IMR-90 (cell line): ENCODE results near the gene GCDH. TPM values are rescaled to one million over a fixed set of nuclear protein-coding genes. Genes with fewer than 3 reads are reported as not detected.

Experiments used
- ATAC-seq: fragments of 200-7000 bp; cut with Tn5 transposase; 2 replicates; pipeline ENCODE4 v1.9.1; 2020; ENCODE audit warnings: low read depth, mild to moderate bottlenecking, moderate library complexity
- BruUV-seq: library from RNA; stranded (reverse); fragments of 400-500 nt; replicated peaks from 2 replicates; lab custom pipeline; 2021; lab: Mats Ljungman, UMichigan
- CTCF ChIA-PET: fragments of 300-600 bp; formaldehyde crosslinking; extraction: SDS; loops from one replicate; lab custom pipeline; 2021; ENCODE audit warnings: antibody characterized with exemption; lab: Yijun Ruan, JAX
- POLR2A ChIA-PET: fragments of 300-600 bp; sonication (Branson Sonifier 250); formaldehyde crosslinking; loops from one replicate; lab custom pipeline; 2022; ENCODE audit warnings: antibody characterized with exemption; ENCODE audit not compliant: unreplicated experiment; lab: Charles Lee
- DNase-seq: peaks from one replicate; pipeline ENCODE4 v3.0.0; 2013
- H2AFZ ChIP-seq: replicated peaks from 2 replicates; pipeline ENCODE3; 2013; ENCODE audit warnings: low read length, mild to moderate bottlenecking; ENCODE audit not compliant: poor library complexity
- H2AK5ac ChIP-seq: 2 replicates; pipeline ENCODE4 v1.6.1; 2013; ENCODE audit warnings: low read depth, low read length, inconsistent platforms
- H2AK9ac ChIP-seq: replicated peaks from 2 replicates; pipeline ENCODE3; 2013; ENCODE audit warnings: mild to moderate bottlenecking, low read depth, low read length, moderate library complexity; ENCODE audit not compliant: poor library complexity
- H2BK120ac ChIP-seq: 2 replicates; pipeline ENCODE4 v1.6.1; 2013; ENCODE audit warnings: low read depth, low read length, inconsistent platforms
- H2BK15ac ChIP-seq: 3 replicates; pipeline ENCODE4 v1.6.1; 2013; ENCODE audit warnings: low read depth, low read length, inconsistent platforms
- H2BK20ac ChIP-seq: 2 replicates; pipeline ENCODE4 v1.6.1; 2013; ENCODE audit warnings: low read depth, mild to moderate bottlenecking, inconsistent platforms, low read length, moderate library complexity
- H2BK5ac ChIP-seq: 2 replicates; pipeline ENCODE4 v1.6.1; 2013; ENCODE audit warnings: mild to moderate bottlenecking, low read depth, low read length, inconsistent platforms; ENCODE audit not compliant: poor library complexity, severe bottlenecking
- H3K14ac ChIP-seq: replicated peaks from 2 replicates; pipeline ENCODE4 v1.6.1; 2013; ENCODE audit warnings: low read depth, low read length, inconsistent platforms
- H3K18ac ChIP-seq: 2 replicates; pipeline ENCODE4 v1.6.1; 2013; ENCODE audit warnings: low read depth, low read length, control low read depth
- H3K23ac ChIP-seq: 2 replicates; pipeline ENCODE4 v1.6.1; 2013; ENCODE audit warnings: low read depth, low read length, inconsistent platforms
- H3K27ac ChIP-seq: 2 replicates; pipeline ENCODE4 v1.5.1; 2013; ENCODE audit warnings: mild to moderate bottlenecking, control low read depth, low read length; ENCODE audit not compliant: insufficient read depth
- H3K27me3 ChIP-seq: 2 replicates; pipeline ENCODE4 v1.6.1; 2013; ENCODE audit warnings: low read length; ENCODE audit not compliant: control insufficient read depth, insufficient read depth
- H3K36me3 ChIP-seq: 2 replicates; pipeline ENCODE4 v1.6.1; 2013; ENCODE audit warnings: low read length, mixed read lengths; ENCODE audit not compliant: control insufficient read depth, insufficient read depth
- H3K4ac ChIP-seq: 2 replicates; pipeline ENCODE4 v1.6.1; 2013; ENCODE audit warnings: low read depth, low read length, inconsistent platforms
- H3K4me1 ChIP-seq: 2 replicates; pipeline ENCODE4 v1.6.1; 2013; ENCODE audit warnings: low read length, mixed read lengths; ENCODE audit not compliant: control insufficient read depth, insufficient read depth
- H3K4me2 ChIP-seq: 2 replicates; pipeline ENCODE4 v1.6.1; 2013; ENCODE audit warnings: low read depth, mild to moderate bottlenecking, control low read depth, low read length, moderate library complexity
- H3K4me3 ChIP-seq: 2 replicates; pipeline ENCODE4 v1.5.1; 2013; ENCODE audit warnings: low read depth, mild to moderate bottlenecking, control low read depth, low read length, moderate library complexity; ENCODE audit not compliant: insufficient read depth
- H3K56ac ChIP-seq: 2 replicates; pipeline ENCODE4 v1.6.1; 2013; ENCODE audit warnings: low read length, inconsistent platforms; ENCODE audit not compliant: insufficient read depth; ENCODE audit errors: extremely low read depth
- H3K79me1 ChIP-seq, 2 experiments: 2 replicates each; pipeline ENCODE4 v1.6.1; 2013; ENCODE audit warnings: low read length in 2 of 2, inconsistent platforms in 1 of 2, low read depth in 1 of 2
- H3K9ac ChIP-seq: 2 replicates; pipeline ENCODE4 v1.6.1; 2013; ENCODE audit warnings: low read depth, low read length, control low read depth
- H3K9me1 ChIP-seq: 2 replicates; pipeline ENCODE4 v1.6.1; 2013; ENCODE audit warnings: low read length, inconsistent platforms; ENCODE audit not compliant: insufficient read depth
- H3K9me3 ChIP-seq: 2 replicates; pipeline ENCODE4 v1.6.1; 2013; ENCODE audit warnings: low read length; ENCODE audit not compliant: control insufficient read depth, insufficient read depth
- H4K20me1 ChIP-seq: 2 replicates; pipeline ENCODE4 v1.6.1; 2013; ENCODE audit warnings: low read length, inconsistent platforms; ENCODE audit not compliant: insufficient read depth
- H4K5ac ChIP-seq: 2 replicates; pipeline ENCODE4 v1.6.1; 2013; ENCODE audit warnings: mild to moderate bottlenecking, low read depth, low read length, control low read depth
- H4K8ac ChIP-seq, 2 experiments: 2 replicates each; pipeline ENCODE4 v1.6.1; 2013; ENCODE audit warnings: low read depth in 2 of 2, low read length in 2 of 2, control low read depth in 1 of 2, inconsistent platforms in 1 of 2
- H4K91ac ChIP-seq: 2 replicates; pipeline ENCODE4 v1.6.1; 2013; ENCODE audit warnings: low read depth, low read length, inconsistent platforms; ENCODE audit not compliant: insufficient read depth
- CHD1 ChIP-seq: IDR thresholded peaks from 2 replicates; pipeline ENCODE4 v1.6.1; 2012; ENCODE audit warnings: low read depth, low read length, improper control_type of control experiment
- ELK1 ChIP-seq: fragments of 150-350 bp; IDR thresholded peaks from 2 replicates; pipeline ENCODE4 v1.6.1; 2016; ENCODE audit warnings: low read depth, mild to moderate bottlenecking, low read length, moderate library complexity, borderline replicate concordance
- RAD21 ChIP-seq: IDR thresholded peaks from 2 replicates; pipeline ENCODE4 v1.6.1; 2012; ENCODE audit warnings: low read length, improper control_type of control experiment
- WGBS, 2 experiments: methylation state at CpG; one replicate each; pipeline versions ENCODE4 v1.1.5 to v1.1.7; 2013; ENCODE audit warnings: missing lambda C conversion rate in 2 of 2; ENCODE audit not compliant: insufficient read length in 1 of 2; ENCODE audit errors: extremely low coverage in 2 of 2; 5-methylcytosine and 5-hydroxymethylcytosine counted together
- dilution Hi-C: fragments of 300-500 bp; cut with HindIII; formaldehyde crosslinking; loops from one replicate; pipeline ENCODE4 v1.14.3; 2018; ENCODE audit warnings: low sequenced_read_pairs; ENCODE audit not compliant: unreplicated experiment
- in situ Hi-C: fragments of 300-500 bp; cut with MboI; formaldehyde crosslinking; loops from 3 replicates; pipeline ENCODE4 v1.14.3; 2019; ENCODE audit warnings: low sequenced_read_pairs, inconsistent platforms, mixed read lengths
- intact Hi-C: fragments of 100-400 bp; cut with micrococcal nuclease; formaldehyde crosslinking; loops from 2 replicates; pipeline ENCODE4 v1.10.0; 2022
- polyA plus RNA-seq, 3 experiments: library from polyadenylated mRNA; depleted of rRNA; stranded (reverse); fragments of >200 nt; gene quantifications; 2 replicates each; pipeline ENCODE4 v1.2.3, GENCODE V29; 2012; ENCODE audit warnings: low replicate concordance in 1 of 3
- total RNA-seq: library from RNA; depleted of rRNA; stranded (reverse); fragments of >200 nt; gene quantifications from 2 replicates; pipeline ENCODE4 v1.2.3, GENCODE V29; 2012

GCDH gene
- total and polyA plus RNA-seq, 2 of the 4 experiments (the other 2 are of a cell fraction) = 27.7 to 41.6 TPM

- WGBS, 2 experiments = 80% methylated on average over 1 of the region's 10 CpGs; no CpG with 5 or more reads in 1 of the 2 experiments
- no peak for ATAC-seq
- H4K91ac ChIP-seq = no peak overlapping the region
- H2AK9ac ChIP-seq = no peak overlapping the region
- no peak overlapping the region for H2AFZ ChIP-seq
- H3K9me3 ChIP-seq = no peaks in the 10 kb centered on the region
- no peak overlapping the region for H3K4ac ChIP-seq
- no peak overlapping the region for H3K4me3 ChIP-seq
- no peaks in the 10 kb centered on the region for H4K20me1 ChIP-seq
- H3K4me1 ChIP-seq = no peaks in the 10 kb centered on the region
- no peak overlapping the region for H2BK20ac ChIP-seq
- no peak overlapping the region for H4K8ac ChIP-seq
- no peak overlapping the region for H2BK15ac ChIP-seq
- intact Hi-C loops (no loop called here), dilution Hi-C loops (no loop called here), in situ Hi-C loops (no loop called here)
- no peak overlapping the region for H2AK5ac ChIP-seq
- no TSS peak for BruUV-seq
- H3K79me1 ChIP-seq = no peaks in the 10 kb centered on the region
- no peaks in the 10 kb centered on the region for H3K9me1 ChIP-seq
- no peaks in the 10 kb centered on the region for H3K27me3 ChIP-seq
- ChIA-PET CTCF (interaction anchor here (0.7 kb wide), 1 partner anchor 18 kb away, joined by 3 read pairs; no protein-coding TSS in a partner anchor), POLR2A (no interaction called here)
- no peak overlapping the region for H2BK120ac ChIP-seq
- H3K18ac ChIP-seq = no peak overlapping the region
- no peak for DNase-seq
- TF ChIP-seq ELK1 = no peak
- no peak for TF ChIP-seq CHD1
- no peak for TF ChIP-seq RAD21
- no peak overlapping the region for H4K5ac ChIP-seq
- H3K27ac ChIP-seq = no peak overlapping the region
- peaks cover 18% of the 10 kb centered on the region for H3K36me3 ChIP-seq
- H3K4me2 ChIP-seq = no peak overlapping the region
- H3K14ac ChIP-seq = no peak overlapping the region
- H3K56ac ChIP-seq = no peak overlapping the region
- no peak overlapping the region for H3K23ac ChIP-seq
- H3K9ac ChIP-seq = no peak overlapping the region
- no peak overlapping the region for H2BK5ac ChIP-seq
Observed at GRCh38 chr19:12899891-12900518, 9.0 kb downstream of the GCDH start.
